ENCODE results near the gene KCNQ1. TPM values are rescaled to one million over a fixed set of nuclear protein-coding genes. Genes with fewer than 3 reads are reported as not detected.
A peak's percentile ranks its signal among the peaks of the same experiment; 100 is the strongest.

Gene KCNQ1
- total and polyA plus RNA-seq, 2 of the 13 experiments (the other 11 are each of a cell fraction or from before 2014, with no cell fraction given): 0.02 to 0.08 TPM

- TF ChIP-seq ZFX (CRISPR knock-in tag; IDR thresholded peaks at IDR 0.05; ENCODE audit: low read depth): peak; percentile 40
- TF ChIP-seq ATF2 (CRISPR knock-in tag; IDR thresholded peaks at IDR 0.05): peak; percentile 40; the same call in 1 of the 2 replicates
- 0 out of 2 replicates have a peak, but pooled peaks have one; percentile 32 for TF ChIP-seq NR1H2 (CRISPR knock-in tag; IDR thresholded peaks at IDR 0.05; ENCODE audit: borderline replicate concordance, low read depth)
- peak; percentile 66; the same call in 1 of the 2 replicates for TF ChIP-seq HOXD1 (CRISPR knock-in tag; IDR thresholded peaks at IDR 0.05)
- TF ChIP-seq RFX5 (IDR thresholded peaks at IDR 0.05; ENCODE audit: low read depth, low read length): no peak
- TF ChIP-seq BRD4 (CRISPR knock-in tag; IDR thresholded peaks at IDR 0.05): peak; percentile 84
- TF ChIP-seq CHD4 (IDR thresholded peaks at IDR 0.05; ENCODE audit: borderline replicate concordance, low read length): no peak
- TF ChIP-seq, protein P1, sequence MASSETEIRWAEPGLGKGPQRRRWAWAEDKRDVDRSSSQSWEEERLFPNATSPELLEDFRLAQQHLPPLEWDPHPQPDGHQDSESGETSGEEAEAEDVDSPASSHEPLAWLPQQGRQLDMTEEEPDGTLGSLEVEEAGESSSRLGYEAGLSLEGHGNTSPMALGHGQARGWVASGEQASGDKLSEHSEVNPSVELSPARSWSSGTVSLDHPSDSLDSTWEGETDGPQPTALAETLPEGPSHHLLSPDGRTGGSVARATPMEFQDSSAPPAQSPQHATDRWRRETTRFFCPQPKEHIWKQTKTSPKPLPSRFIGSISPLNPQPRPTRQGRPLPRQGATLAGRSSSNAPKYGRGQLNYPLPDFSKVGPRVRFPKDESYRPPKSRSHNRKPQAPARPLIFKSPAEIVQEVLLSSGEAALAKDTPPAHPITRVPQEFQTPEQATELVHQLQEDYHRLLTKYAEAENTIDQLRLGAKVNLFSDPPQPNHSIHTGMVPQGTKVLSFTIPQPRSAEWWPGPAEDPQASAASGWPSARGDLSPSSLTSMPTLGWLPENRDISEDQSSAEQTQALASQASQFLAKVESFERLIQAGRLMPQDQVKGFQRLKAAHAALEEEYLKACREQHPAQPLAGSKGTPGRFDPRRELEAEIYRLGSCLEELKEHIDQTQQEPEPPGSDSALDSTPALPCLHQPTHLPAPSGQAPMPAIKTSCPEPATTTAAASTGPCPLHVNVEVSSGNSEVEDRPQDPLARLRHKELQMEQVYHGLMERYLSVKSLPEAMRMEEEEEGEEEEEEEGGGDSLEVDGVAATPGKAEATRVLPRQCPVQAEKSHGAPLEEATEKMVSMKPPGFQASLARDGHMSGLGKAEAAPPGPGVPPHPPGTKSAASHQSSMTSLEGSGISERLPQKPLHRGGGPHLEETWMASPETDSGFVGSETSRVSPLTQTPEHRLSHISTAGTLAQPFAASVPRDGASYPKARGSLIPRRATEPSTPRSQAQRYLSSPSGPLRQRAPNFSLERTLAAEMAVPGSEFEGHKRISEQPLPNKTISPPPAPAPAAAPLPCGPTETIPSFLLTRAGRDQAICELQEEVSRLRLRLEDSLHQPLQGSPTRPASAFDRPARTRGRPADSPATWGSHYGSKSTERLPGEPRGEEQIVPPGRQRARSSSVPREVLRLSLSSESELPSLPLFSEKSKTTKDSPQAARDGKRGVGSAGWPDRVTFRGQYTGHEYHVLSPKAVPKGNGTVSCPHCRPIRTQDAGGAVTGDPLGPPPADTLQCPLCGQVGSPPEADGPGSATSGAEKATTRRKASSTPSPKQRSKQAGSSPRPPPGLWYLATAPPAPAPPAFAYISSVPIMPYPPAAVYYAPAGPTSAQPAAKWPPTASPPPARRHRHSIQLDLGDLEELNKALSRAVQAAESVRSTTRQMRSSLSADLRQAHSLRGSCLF (CRISPR knock-in tag; IDR thresholded peaks at IDR 0.05; ENCODE audit: borderline replicate concordance): 0 out of 2 replicates have a peak, but pooled peaks have one; percentile 40
- TF ChIP-seq GPN1 (CRISPR knock-in tag; IDR thresholded peaks at IDR 0.05; ENCODE audit: borderline replicate concordance): no peak
- TF ChIP-seq ZNF777 (CRISPR knock-in tag; IDR thresholded peaks at IDR 0.05): peak; percentile 49; the same call in 1 of the 2 replicates
- TF ChIP-seq ZEB1 (IDR thresholded peaks at IDR 0.05; ENCODE audit: insufficient replicate concordance, low read depth): no peak
- TF ChIP-seq STAG1 (CRISPR knock-in tag; IDR thresholded peaks at IDR 0.05): no peak; the same call in 1 of the 2 replicates
- TF ChIP-seq ZFP90 (CRISPR knock-in tag; IDR thresholded peaks at IDR 0.05; ENCODE audit: borderline replicate concordance): peak; percentile 96
- TF ChIP-seq ZNF710 (CRISPR knock-in tag; IDR thresholded peaks at IDR 0.05; ENCODE audit: borderline replicate concordance): no peak; the same call in 1 of the 2 replicates
- TF ChIP-seq U2AF1 (optimal IDR thresholded peaks at IDR 0.05; ENCODE audit: low read depth, low read length): peak; percentile 44
- TF ChIP-seq GLMP (CRISPR knock-in tag; IDR thresholded peaks at IDR 0.05; ENCODE audit: borderline replicate concordance): no peak
- no peak for TF ChIP-seq RNF2 (conservative IDR thresholded peaks at IDR 0.05; ENCODE audit: low read depth)
- peak; percentile 56 for TF ChIP-seq FOSL2 (CRISPR knock-in tag; IDR thresholded peaks at IDR 0.05)
These were observed 286.6 kb downstream of the KCNQ1 start (continued) for GRCh38 chr11:2731130-2732125.

Data from HepG2 (cell line).